HepG2 (cell line): ENCODE measurements around the gene GPR27.

Experiments used
- CEBPB ChIP-seq: IDR thresholded peaks from 2 replicates; pipeline ENCODE4 v1.6.1; 2011; ENCODE audit warnings: low read depth, low read length, improper control_type of control experiment, borderline replicate concordance
- CTCF ChIP-seq: sonication (generic); formaldehyde crosslinking; IDR thresholded peaks from 2 replicates; pipeline ENCODE4 v1.5.0; 2020; ENCODE audit warnings: mild to moderate bottlenecking, missing genetic modification reagents, moderate library complexity
- ZKSCAN1 ChIP-seq: fragments of 150-350 bp; IDR thresholded peaks from 2 replicates; pipeline ENCODE4 v1.6.1; 2014; ENCODE audit warnings: low read length

DNA sequence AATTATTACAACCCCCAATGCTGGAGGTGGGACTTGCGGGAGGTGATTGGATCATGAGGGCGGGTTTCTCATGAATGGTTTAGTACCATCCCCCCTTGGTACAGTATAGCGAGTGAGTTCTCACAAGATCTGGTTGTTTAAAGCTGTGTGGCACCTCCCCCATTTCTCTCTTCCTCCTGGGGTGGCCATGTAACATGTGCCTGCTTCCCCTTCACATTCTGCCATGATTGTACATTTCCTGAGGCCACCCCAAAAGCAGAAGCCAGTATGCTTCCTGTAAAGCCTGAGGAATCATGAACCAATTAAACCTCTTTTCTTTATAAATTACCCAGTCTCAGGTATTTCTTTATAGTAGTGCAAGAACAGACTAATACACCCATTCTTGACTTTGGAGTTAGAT, 51.5 kb downstream of the GPR27 start:
- TF ChIP-seq CTCF (CRISPR knock-in tag) (no peak), ZKSCAN1 (no peak), CEBPB (no peak)
